Measurements from ENCODE around the gene RPL39L.

RPL39L gene

DNA sequence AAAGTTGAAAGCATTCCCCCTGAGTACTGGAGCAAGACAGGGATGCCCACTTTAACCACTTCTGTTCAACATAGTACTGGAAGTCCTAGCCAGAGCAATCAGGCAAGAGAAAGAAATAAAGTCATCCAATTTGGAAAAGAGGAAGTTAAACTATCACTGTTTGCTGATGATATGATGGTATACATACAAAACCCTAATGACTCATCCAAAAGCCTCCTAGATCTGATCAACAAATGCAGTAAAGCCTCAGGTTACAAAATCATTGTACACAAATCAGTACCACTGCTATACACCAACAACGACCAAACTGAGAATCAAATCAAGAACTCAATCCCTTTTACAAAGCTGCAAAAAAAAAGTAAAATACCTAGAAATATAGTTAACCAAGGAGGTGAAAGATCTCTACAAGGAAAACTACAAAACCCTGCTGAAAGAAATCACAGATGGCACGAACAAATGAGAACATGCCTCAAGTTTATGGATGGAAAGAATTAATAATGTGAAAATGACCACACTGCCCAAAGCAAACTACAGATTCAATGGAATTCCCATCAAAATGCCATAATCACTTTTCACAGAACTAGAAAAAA is 40.3 kb downstream of the RPL39L start:
- ATAC-seq (no peak), DNase-seq (no peak)

GRCh38 chr3:187093320-187093719 is 46.0 kb downstream of the RPL39L start:
- ATAC-seq (no peak), DNase-seq (no peak)

GRCh38 chr3:187088701-187089100 is 50.6 kb downstream of the RPL39L start:
- ATAC-seq (no peak), DNase-seq (no peak)

DNA sequence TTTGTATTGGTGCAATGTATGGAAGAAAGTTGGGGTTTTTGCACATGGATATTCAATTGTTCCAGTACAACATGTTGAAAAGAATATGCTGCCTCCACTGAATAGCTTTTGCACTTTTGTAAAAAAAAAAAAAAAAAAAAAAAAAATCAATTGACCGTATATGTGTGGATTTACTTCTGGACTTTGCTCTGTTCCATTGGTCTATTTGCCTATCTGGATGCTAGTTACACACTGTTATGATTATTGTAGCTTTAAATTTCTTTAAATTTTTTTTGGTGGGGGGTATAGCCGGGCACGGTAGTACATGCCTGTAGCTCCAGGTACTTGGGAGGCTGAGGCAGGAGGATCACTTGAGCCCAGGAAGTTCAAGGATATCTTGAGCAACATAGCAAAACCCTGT is 52.5 kb downstream of the RPL39L start:
- no peak for ATAC-seq
- no peak for DNase-seq

- ATAC-seq (no peak), DNase-seq (no peak)
Observed at GRCh38 chr3:187085933-187086332, 53.4 kb downstream of the RPL39L start.

- no peak for ATAC-seq
- no peak for DNase-seq
Observed at GRCh38 chr3:187085021-187085666, 54.2 kb downstream of the RPL39L start.

GRCh38 chr3:187084580-187084979 is 54.7 kb downstream of the RPL39L start:
- DNase-seq (no peak), ATAC-seq (no peak)

- ATAC-seq (no peak), DNase-seq (no peak)
Observed at GRCh38 chr3:187084126-187084525, 55.2 kb downstream of the RPL39L start.

DNA sequence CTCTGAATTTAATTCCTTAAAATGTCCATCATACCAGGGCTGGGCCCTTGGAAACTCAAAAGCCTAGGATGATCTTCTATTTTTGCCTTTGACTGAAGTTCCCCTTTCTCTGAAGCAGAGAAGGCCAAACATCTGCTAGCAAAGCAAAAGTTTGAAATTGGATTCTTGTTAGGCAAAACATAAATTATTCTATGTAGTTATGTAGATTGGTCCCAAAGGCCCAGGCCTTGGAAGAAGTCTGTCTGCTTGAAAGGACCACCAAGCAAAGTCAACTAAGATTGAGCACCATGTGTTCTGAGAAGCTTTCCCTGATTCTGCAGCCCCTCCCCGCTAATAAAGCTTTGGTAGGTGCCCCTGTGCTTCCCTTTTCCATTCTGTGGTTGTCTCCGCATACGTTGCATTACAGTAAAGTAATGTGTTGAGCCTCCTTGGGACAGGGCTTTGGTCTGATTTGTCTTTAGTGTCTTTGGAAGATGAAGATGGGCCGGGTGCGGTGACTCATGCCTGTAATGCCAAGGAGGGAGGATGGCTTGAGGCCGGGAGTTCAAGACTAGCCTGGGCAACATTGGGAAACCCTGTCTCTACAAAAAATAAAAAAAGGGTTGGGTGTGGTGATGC is 56.4 kb downstream of the RPL39L start:
- ATAC-seq (no peak), DNase-seq (no peak)

GRCh38 chr3:187080799-187081450 is 58.4 kb downstream of the RPL39L start:
- DNase-seq: no peak
- ATAC-seq: no peak

- ATAC-seq (peak; percentile 33), DNase-seq (no peak)
Observed at GRCh38 chr3:187079090-187080022, 59.9 kb downstream of the RPL39L start.

GRCh38 chr3:187077537-187077936 is 61.8 kb downstream of the RPL39L start:
- no peak for DNase-seq
- no peak for ATAC-seq

- ATAC-seq (no peak), DNase-seq (no peak)
Observed at GRCh38 chr3:187077085-187077484, 62.2 kb downstream of the RPL39L start.

GRCh38 chr3:187076297-187076696 is 63.0 kb downstream of the RPL39L start:
- ATAC-seq (no peak), DNase-seq (no peak)

DNA sequence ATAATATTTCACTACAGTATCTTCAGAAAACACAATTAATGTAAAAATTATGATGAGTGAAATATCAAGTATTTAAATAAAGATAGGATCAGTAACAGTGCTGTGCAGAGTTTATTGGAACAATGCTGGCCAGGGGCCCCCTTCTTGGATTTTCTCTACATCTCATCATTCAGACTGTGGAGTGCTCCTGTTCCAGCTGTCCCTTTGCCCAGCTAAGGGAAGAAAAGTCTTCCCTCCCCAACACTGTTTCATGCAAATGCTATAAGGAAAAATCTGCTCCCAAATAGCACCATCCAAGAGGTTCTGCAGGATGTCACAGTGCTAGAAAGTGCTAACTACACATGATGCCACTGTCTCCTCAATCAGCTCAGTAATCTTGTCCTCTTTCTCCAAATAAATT is 64.5 kb downstream of the RPL39L start:
- no peak for ATAC-seq

DNA sequence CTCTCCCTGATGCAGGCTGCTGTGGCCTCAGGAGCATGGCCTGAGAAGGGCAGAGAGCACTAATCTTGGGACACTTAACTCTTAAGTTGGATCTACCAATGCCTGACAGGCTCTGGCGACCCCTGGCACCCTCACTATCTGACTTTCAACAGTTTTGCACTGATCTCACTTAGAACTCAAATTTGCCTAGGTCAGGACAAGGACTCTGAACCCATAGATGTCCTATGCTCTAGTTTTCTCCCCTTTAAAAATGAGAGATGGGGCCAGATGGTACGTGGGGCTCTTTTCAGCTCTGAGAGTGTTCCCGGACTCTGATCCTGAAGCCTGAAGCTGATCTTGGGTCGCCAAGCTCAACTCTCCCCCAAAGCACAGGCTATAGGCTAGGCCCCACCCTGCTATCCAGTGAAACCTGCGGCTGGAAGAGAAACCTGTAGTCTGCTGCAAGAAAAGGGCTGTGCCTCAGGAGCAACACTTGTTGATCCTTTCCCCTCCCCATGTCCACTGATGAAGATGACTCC is 65.7 kb downstream of the RPL39L start:
- DNase-seq (no peak), ATAC-seq (no peak)

More for the DNA sequence above, 64.5 kb downstream of the RPL39L start:
- no peak for DNase-seq

GRCh38 chr3:187072511-187072910 is 66.8 kb downstream of the RPL39L start:
- ATAC-seq: no peak
- DNase-seq: no peak

DNA sequence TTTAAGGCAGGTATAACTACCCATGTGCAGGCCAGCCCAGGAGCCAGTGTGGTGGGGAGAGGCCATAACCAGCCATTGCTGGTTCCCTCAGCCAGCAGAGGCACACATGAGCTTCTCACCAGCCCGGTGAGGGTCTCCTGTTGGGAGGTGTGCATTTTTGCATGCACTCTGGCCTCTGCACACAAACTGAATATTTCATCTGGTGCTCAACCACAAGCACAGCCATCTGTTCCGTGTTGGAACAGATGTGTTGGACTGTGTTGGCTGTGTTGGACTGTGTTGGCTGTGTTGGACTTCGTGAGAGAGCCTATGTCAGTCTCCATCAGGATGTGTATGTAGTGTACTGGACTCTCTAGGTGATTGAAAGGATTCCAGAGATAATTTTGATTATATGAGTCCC is 67.2 kb downstream of the RPL39L start:
- ATAC-seq (no peak), DNase-seq (no peak)

All from stimulated activated naive CD8-positive, alpha-beta T cell treated with anti-CD3 and anti-CD28 coated beads, Interleukin-15, Interleukin-2, amounts not matched to agents 100 U/mL and 50 U/mL, for 24 hours (primary cell).